ENCODE data around the gene IGFBP3.

DNA sequence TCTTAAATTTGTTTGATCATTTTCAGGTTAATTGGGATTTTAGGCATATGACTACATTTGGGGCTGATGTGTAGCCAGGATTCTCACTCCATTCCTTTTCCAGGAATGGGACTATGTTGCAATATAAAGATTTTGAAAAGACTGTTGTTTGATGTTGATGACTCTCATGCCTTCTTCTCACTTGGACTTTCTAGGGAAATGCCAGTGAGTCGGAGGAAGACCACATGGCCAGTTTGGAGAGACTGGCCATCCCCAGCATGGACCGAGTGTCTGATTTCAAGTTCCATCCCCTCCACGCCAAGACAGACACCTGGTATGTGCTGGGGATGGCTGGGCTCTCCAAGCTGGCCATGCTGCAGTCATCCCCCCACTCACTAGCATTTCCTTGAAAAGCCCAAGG is 5.5 kb downstream of the IGFBP3 start:
- no peak for TF ChIP-seq SP1 (IDR thresholded peaks at IDR 0.05)
- TF ChIP-seq CTCF (IDR thresholded peaks at IDR 0.05; ENCODE audit: low read depth, low read length, missing input control), result no peak
- TF ChIP-seq REST (IDR thresholded peaks at IDR 0.05), result no peak
- no peak for TF ChIP-seq RAD21 (IDR thresholded peaks at IDR 0.05)
- TF ChIP-seq GABPA (IDR thresholded peaks at IDR 0.05 in 1 of 2, conservative IDR thresholded peaks at IDR 0.05 in 1 of 2), result no peak
- TF ChIP-seq HNF4A (conservative IDR thresholded peaks at IDR 0.05), result no peak
- TF ChIP-seq ATF3 (IDR thresholded peaks at IDR 0.05), result no peak
- no peak for TF ChIP-seq JUND (IDR thresholded peaks at IDR 0.05)
- TF ChIP-seq YY1 (IDR thresholded peaks at IDR 0.05), result no peak
- no peak for TF ChIP-seq TAF1 (conservative IDR thresholded peaks at IDR 0.05)
- no peak for TF ChIP-seq NR2F2 (IDR thresholded peaks at IDR 0.05)

Measured in liver (tissue), 3 donors.